NCI-H1092 (cell line): ENCODE results near the gene RCL1.
A peak's percentile ranks its signal among the peaks of the same experiment; 100 is the strongest.
"Not testable (repeated sequence)": the region's sequence is repeated elsewhere in the genome, so short reads cannot be mapped to it uniquely, and the experiment has no call there.

Experiments used
- DNase-seq: peaks from one replicate; lab custom pipeline; 2025; lab: John Stamatoyannopoulos, UW

The RCL1 gene

GRCh38 chr9:4883326-4883873 lies 90.7 kb downstream of the RCL1 start:
- DNase-seq: no peak

GRCh38 chr9:4886698-4887097 lies 94.0 kb downstream of the RCL1 start:
- no peak for DNase-seq

GRCh38 chr9:4887556-4887955 lies 94.8 kb downstream of the RCL1 start:
- peak; percentile 67 for DNase-seq

- DNase-seq: no peak
Observed at GRCh38 chr9:4890242-4890641, 97.5 kb downstream of the RCL1 start.

- no peak for DNase-seq
Observed at GRCh38 chr9:4890929-4891328, 98.2 kb downstream of the RCL1 start.

- no peak for DNase-seq
Observed at GRCh38 chr9:4891674-4892073, 98.9 kb downstream of the RCL1 start.

GRCh38 chr9:4892501-4893194 lies 99.9 kb downstream of the RCL1 start:
- DNase-seq: no peak

- no peak for DNase-seq
Observed at GRCh38 chr9:4894076-4894475, 101.3 kb downstream of the RCL1 start.

- not testable (repeated sequence) for DNase-seq
Observed at GRCh38 chr9:4899853-4900252, 107.1 kb downstream of the RCL1 start.

- DNase-seq: not testable (repeated sequence)
Observed at GRCh38 chr9:4901401-4902134, 108.8 kb downstream of the RCL1 start.

- no peak for DNase-seq
Observed at GRCh38 chr9:4902135-4902475, 109.4 kb downstream of the RCL1 start.

- peak; percentile 74 for DNase-seq
Observed at GRCh38 chr9:4904322-4905134, 111.8 kb downstream of the RCL1 start.

- no peak for DNase-seq
Observed at GRCh38 chr9:4905135-4905490, 112.4 kb downstream of the RCL1 start.
